HG03521 (cell line): ENCODE data around the gene JMJD6.
"Not testable (repeated sequence)": the region's sequence is repeated elsewhere in the genome, so short reads cannot be mapped to it uniquely, and the experiment has no call there.

Source experiments
- ATAC-seq: cut with Tn5 transposase; IDR thresholded peaks from one replicate; pipeline ENCODE4 v1.9.1; 2021; ENCODE audit warnings: mild to moderate bottlenecking, moderate library complexity; ENCODE audit not compliant: unreplicated experiment

JMJD6 gene

GRCh38 chr17:76737082-76737675 lies 10.8 kb upstream of the JMJD6 start, which contains the start of gene SRSF2:
Gene SRSF2, minus strand, starts transcription at chr17:76737331. Its CDS starts 171 bp downstream, at chr17:76737160.
- peak; percentile 71 for ATAC-seq

- ATAC-seq, result peak; percentile 10
These were observed 10.1 kb upstream of the JMJD6 start for GRCh38 chr17:76736349-76737081.

GRCh38 chr17:76735586-76736348 lies 9.4 kb upstream of the JMJD6 start:
- ATAC-seq, result no peak

GRCh38 chr17:76735006-76735405 lies 8.6 kb upstream of the JMJD6 start:
- no peak for ATAC-seq

- no peak for ATAC-seq
These were observed 7.9 kb upstream of the JMJD6 start for GRCh38 chr17:76734080-76734840.

- ATAC-seq, result no peak
These were observed 7.2 kb upstream of the JMJD6 start for GRCh38 chr17:76733618-76733957.

- no peak for ATAC-seq
These were observed 6.6 kb upstream of the JMJD6 start for GRCh38 chr17:76732734-76733617.

GRCh38 chr17:76731800-76732733 lies 5.7 kb upstream of the JMJD6 start:
- not testable (repeated sequence) for ATAC-seq

- no peak for ATAC-seq
These were observed 1.5 kb upstream of the JMJD6 start for GRCh38 chr17:76727745-76728456.

GRCh38 chr17:76726776-76727718 lies 641 bp upstream of the JMJD6 start, which contains the start of gene METTL23:
Gene METTL23, plus strand, starts transcription at chr17:76726839. Its CDS starts 2,872 bp downstream, at chr17:76729711.
- ATAC-seq, result peak; percentile 47

GRCh38 chr17:76725580-76726230 lies 701 bp downstream of the JMJD6 start:
- peak; percentile 15 for ATAC-seq

GRCh38 chr17:76723812-76724211 lies 2.6 kb downstream of the JMJD6 start:
- no peak for ATAC-seq

GRCh38 chr17:76722977-76723376 lies 3.4 kb downstream of the JMJD6 start:
- not testable (repeated sequence) for ATAC-seq

GRCh38 chr17:76722279-76722678 lies 4.1 kb downstream of the JMJD6 start:
- no peak for ATAC-seq

- ATAC-seq, result no peak
These were observed 4.9 kb downstream of the JMJD6 start for GRCh38 chr17:76721463-76721862.

GRCh38 chr17:76720941-76721340 lies 5.5 kb downstream of the JMJD6 start:
- no peak for ATAC-seq

GRCh38 chr17:76720211-76720610 lies 6.2 kb downstream of the JMJD6 start:
- ATAC-seq, result no peak
